ENCODE measurements around the gene CCDC6.

DNA sequence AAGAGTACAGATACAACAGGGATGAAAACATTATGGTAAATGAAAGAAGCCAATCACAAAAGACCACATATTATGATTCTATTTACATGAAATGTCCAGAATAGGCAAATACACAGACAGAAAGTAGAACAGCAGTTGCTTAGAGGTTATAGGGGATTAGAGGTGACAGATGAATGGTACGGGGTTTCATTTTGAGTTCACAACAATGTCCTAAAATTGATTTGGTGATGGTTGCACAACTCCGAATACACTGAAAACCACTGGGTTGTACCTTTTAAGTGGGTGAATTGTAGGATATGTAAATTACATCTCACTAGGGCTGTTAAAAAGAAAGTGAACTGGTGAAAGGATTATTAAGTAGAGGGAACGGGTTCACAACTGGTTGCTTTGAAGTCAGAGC is 76.8 kb downstream of the CCDC6 start:
- no peak for TF ChIP-seq EZH2phosphoT487 (conservative IDR thresholded peaks at IDR 0.05; ENCODE audit: low read length)
- TF ChIP-seq, protein P1, sequence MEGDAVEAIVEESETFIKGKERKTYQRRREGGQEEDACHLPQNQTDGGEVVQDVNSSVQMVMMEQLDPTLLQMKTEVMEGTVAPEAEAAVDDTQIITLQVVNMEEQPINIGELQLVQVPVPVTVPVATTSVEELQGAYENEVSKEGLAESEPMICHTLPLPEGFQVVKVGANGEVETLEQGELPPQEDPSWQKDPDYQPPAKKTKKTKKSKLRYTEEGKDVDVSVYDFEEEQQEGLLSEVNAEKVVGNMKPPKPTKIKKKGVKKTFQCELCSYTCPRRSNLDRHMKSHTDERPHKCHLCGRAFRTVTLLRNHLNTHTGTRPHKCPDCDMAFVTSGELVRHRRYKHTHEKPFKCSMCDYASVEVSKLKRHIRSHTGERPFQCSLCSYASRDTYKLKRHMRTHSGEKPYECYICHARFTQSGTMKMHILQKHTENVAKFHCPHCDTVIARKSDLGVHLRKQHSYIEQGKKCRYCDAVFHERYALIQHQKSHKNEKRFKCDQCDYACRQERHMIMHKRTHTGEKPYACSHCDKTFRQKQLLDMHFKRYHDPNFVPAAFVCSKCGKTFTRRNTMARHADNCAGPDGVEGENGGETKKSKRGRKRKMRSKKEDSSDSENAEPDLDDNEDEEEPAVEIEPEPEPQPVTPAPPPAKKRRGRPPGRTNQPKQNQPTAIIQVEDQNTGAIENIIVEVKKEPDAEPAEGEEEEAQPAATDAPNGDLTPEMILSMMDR (IDR thresholded peaks at IDR 0.05; ENCODE audit: insufficient read depth, low read length, poor library complexity, severe bottlenecking) = no peak
